HFF-Myc (cell line): ENCODE data around the gene ARFRP1.

Experiments
- DNase-seq: peaks from one replicate; pipeline ENCODE4 v3.0.0-alpha.2; 2011; ENCODE audit warnings: low read depth; ENCODE audit errors: extremely low read depth
- H3K4me3 ChIP-seq: replicated peaks from 2 replicates; pipeline ENCODE4 v1.5.1; 2011; ENCODE audit warnings: low read depth, mild to moderate bottlenecking, control low read depth, low read length
- CTCF ChIP-seq: IDR thresholded peaks from 2 replicates; pipeline ENCODE4 v1.5.1; 2012; ENCODE audit warnings: mild to moderate bottlenecking, low read depth, low read length, control low read depth; ENCODE audit errors: missing control alignments

ARFRP1 gene

GRCh38 chr20:63746751-63747315, 39.1 kb upstream of the ARFRP1 start:
- TF ChIP-seq CTCF = no peak
- DNase-seq = no peak
- H3K4me3 ChIP-seq = no peak overlapping the region

GRCh38 chr20:63745961-63746731, 38.4 kb upstream of the ARFRP1 start:
- DNase-seq = no peak
- no peak overlapping the region for H3K4me3 ChIP-seq
- TF ChIP-seq CTCF = no peak

GRCh38 chr20:63745424-63745805, 37.6 kb upstream of the ARFRP1 start:
- H3K4me3 ChIP-seq = no peak overlapping the region
- no peak for DNase-seq
- TF ChIP-seq CTCF = no peak

- no peak overlapping the region for H3K4me3 ChIP-seq
- DNase-seq = no peak
- TF ChIP-seq CTCF = no peak
These were observed 37.0 kb upstream of the ARFRP1 start for GRCh38 chr20:63744574-63745423.

- H3K4me3 ChIP-seq = no peak overlapping the region
- DNase-seq = no peak
- no peak for TF ChIP-seq CTCF
These were observed 36.4 kb upstream of the ARFRP1 start for GRCh38 chr20:63744158-63744557.

GRCh38 chr20:63743210-63743970, 35.6 kb upstream of the ARFRP1 start:
- TF ChIP-seq CTCF = no peak
- H3K4me3 ChIP-seq = no peak overlapping the region
- no peak for DNase-seq
